Omental fat pad (tissue), 4 donors: ENCODE data around the gene UCP2. TPM values are rescaled to one million over a fixed set of nuclear protein-coding genes. Genes with fewer than 3 reads are reported as not detected.
A peak's percentile ranks its signal among the peaks of the same experiment; 100 is the strongest.

Experiments
- ATAC-seq: fragments of 150-250 bp; one replicate; pipeline ENCODE4 v1.9.1; 2016; ENCODE audit warnings: mild to moderate bottlenecking, moderate library complexity; ENCODE audit not compliant: low FRiP score
- DNase-seq: peaks from one replicate; pipeline ENCODE4 v3.0.0-alpha.2; 2019; ENCODE audit warnings: low spot score
- CTCF ChIP-seq, 3 donors: fragments of 450-650 bp; IDR thresholded peaks; one replicate each; pipeline ENCODE4 v1.5.1; 2016 to 2017; ENCODE audit warnings: antibody characterized with exemption in 3 of 3, mild to moderate bottlenecking in 3 of 3, moderate library complexity in 2 of 3
- total RNA-seq, 4 donors: library from RNA; depleted of rRNA; stranded (reverse); fragments of >200 nt; gene quantifications; one replicate each; pipeline ENCODE4 v1.1.0, GENCODE V29; 2016

UCP2 gene
- total RNA-seq, result 100 to 1,000 TPM in 3 of 4 donors, 10 to 100 TPM in 1; 58.9 to 163 (median 131) TPM

- DNase-seq, result peak; percentile 60
- peak; percentile 92 for ATAC-seq
- no peak for TF ChIP-seq CTCF (IDR thresholded peaks at IDR 0.05)
These were observed at the start of gene UCP2 for GRCh38 chr11:73982595-73982989. Gene UCP2 (minus strand): TSS chr11:73982843. CDS start chr11:73978378, 4,465 bp downstream.

- TF ChIP-seq CTCF (IDR thresholded peaks at IDR 0.05), result no peak
- no peak for DNase-seq
- peak; percentile 82 for ATAC-seq
These were observed 48.4 kb upstream of the UCP2 start for GRCh38 chr11:74030723-74031676.

GRCh38 chr11:74025467-74026166, 43.0 kb upstream of the UCP2 start:
- TF ChIP-seq CTCF (IDR thresholded peaks at IDR 0.05), result no peak
- DNase-seq (no peak), ATAC-seq (no peak)

- no peak for TF ChIP-seq CTCF (IDR thresholded peaks at IDR 0.05)
- peak; percentile 74 for ATAC-seq
These were observed 41.8 kb upstream of the UCP2 start for GRCh38 chr11:74024261-74025029.

GRCh38 chr11:74023276-74023675, 40.6 kb upstream of the UCP2 start:
- DNase-seq, result no peak
- no peak for ATAC-seq
- TF ChIP-seq CTCF (IDR thresholded peaks at IDR 0.05), result no peak

More at GRCh38 chr11:74024261-74025029, 41.8 kb upstream of the UCP2 start:
- DNase-seq, result peak; percentile 86

- TF ChIP-seq CTCF (IDR thresholded peaks at IDR 0.05), result no peak
- ATAC-seq, result no peak
- DNase-seq, result no peak
These were observed 39.9 kb upstream of the UCP2 start for GRCh38 chr11:74022546-74022945.
